Measurements from ENCODE around the gene FAM110D. TPM values are rescaled to one million over a fixed set of nuclear protein-coding genes. Genes with fewer than 3 reads are reported as not detected.
A peak's percentile ranks its signal among the peaks of the same experiment; 100 is the strongest.

FAM110D gene
- total and polyA plus RNA-seq, 8 donors, result 1.0 to 5.1 (median 1.7) TPM

- intact Hi-C loops (cut with DNase I), result no loop called here
Measured at GRCh38 chr1:26111530-26112406, 47.1 kb upstream of the FAM110D start, which contains the start of gene PDIK1L. PDIK1L (plus strand) TSS chr1:26111824; CDS start chr1:26114309, 2,485 bp downstream.

GRCh38 chr1:26112407-26112775 lies 46.5 kb upstream of the FAM110D start:
- intact Hi-C loops (cut with DNase I), result no loop called here
- Histone ChIP-seq H3K27me3 (no peaks in the 10 kb centered on the region), H3K4me1 (peaks cover 17 to 48% of the 10 kb centered on the region in 2 donors), H3K9me3 (no peaks in the 10 kb centered on the region), H3K36me3 (peaks cover 0 to 19% of the 10 kb centered on the region in 2 donors), H3K27ac (peak overlapping the region; percentile 94 to 95), H3K4me3 (peak overlapping the region; percentile 99 to 100)
- DNase-seq, result no peak
- no peak for TF ChIP-seq CTCF (IDR thresholded peaks at IDR 0.05)
- ATAC-seq, result peak; percentile 11

More at GRCh38 chr1:26111530-26112406, 47.1 kb upstream of the FAM110D start, which contains the start of gene PDIK1L:
- Histone ChIP-seq H3K4me1 (peaks cover 17 to 48% of the 10 kb centered on the region in 2 donors), H3K27me3 (no peaks in the 10 kb centered on the region), H3K9me3 (no peaks in the 10 kb centered on the region), H3K4me3 (peak within 1 kb of the TSS; percentile 99 to 100), H3K27ac (peak within 1 kb of the TSS; percentile 94 to 95), H3K36me3 (peaks cover 0 to 12% of the 10 kb centered on the region in 2 donors)
- peak; percentile 87 for ATAC-seq
- peak; percentile 94 to 98 (median 98) for DNase-seq
- no peak for TF ChIP-seq CTCF (IDR thresholded peaks at IDR 0.05)

DNA sequence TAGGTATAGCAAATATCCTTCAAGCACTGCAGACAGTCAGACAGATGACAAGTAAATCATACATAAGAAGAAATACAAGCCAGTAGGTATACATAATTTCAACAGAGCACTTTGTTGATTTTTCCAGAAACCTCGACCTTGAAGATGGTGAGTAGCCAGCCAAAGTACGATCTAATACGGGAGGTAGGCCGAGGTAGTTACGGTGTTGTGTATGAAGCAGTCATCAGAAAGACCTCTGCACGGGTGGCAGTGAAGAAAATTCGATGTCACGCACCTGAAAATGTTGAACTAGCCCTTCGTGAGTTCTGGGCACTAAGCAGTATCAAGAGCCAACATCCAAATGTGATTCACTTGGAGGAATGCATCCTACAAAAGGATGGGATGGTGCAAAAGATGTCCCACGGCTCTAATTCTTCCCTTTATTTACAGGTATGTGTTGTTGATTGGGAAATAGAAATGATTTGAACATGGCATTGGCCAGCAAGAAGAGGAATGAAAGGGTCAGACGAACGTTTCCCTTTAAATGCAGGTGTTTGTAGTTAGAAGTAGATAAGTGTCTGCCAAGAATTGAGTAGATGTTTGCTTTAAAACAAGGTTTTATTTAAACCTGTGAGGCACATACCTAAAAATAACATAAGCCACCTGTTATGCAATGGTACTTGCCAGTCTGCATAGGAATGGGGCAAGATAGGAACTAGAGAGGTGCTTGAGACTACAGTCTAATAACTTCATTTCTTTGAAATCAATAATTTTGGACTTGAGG lies 44.5 kb upstream of the FAM110D start:
- ATAC-seq, result peak; percentile 7
- H3K36me3 ChIP-seq, result peaks cover 0 to 34% of the 10 kb centered on the region in 2 donors
- peak overlapping the region in 1 of 2 donors; percentile 73 for H3K27ac ChIP-seq
- no peaks in the 10 kb centered on the region for H3K9me3 ChIP-seq
- no peak overlapping the region for H3K4me3 ChIP-seq
- intact Hi-C loops (cut with DNase I), result no loop called here
- H3K27me3 ChIP-seq, result no peaks in the 10 kb centered on the region
- TF ChIP-seq CTCF (IDR thresholded peaks at IDR 0.05), result no peak
- peaks cover 17 to 48% of the 10 kb centered on the region in 2 donors for H3K4me1 ChIP-seq
- DNase-seq, result peak in 2 of 4 donors; percentile 30 to 61

- Histone ChIP-seq H3K27me3 (no peaks in the 10 kb centered on the region), H3K4me3 (no peak overlapping the region), H3K27ac (no peak overlapping the region), H3K36me3 (peaks cover 0 to 37% of the 10 kb centered on the region in 2 donors), H3K4me1 (peaks cover 8 to 60% of the 10 kb centered on the region in 2 donors), H3K9me3 (no peaks in the 10 kb centered on the region)
- TF ChIP-seq CTCF (IDR thresholded peaks at IDR 0.05), result no peak
- intact Hi-C loops (cut with DNase I), result no loop called here
- ATAC-seq (no peak), DNase-seq (no peak)
Measured at GRCh38 chr1:26119892-26120608, 38.8 kb upstream of the FAM110D start.

Data from left lung (tissue), 10 donors.